H9 (cell line): Measurements from ENCODE around the gene FMNL3. TPM values are rescaled to one million over a fixed set of nuclear protein-coding genes. Genes with fewer than 3 reads are reported as not detected.
A peak's percentile ranks its signal among the peaks of the same experiment; 100 is the strongest.

ENCODE experiments used
- DNase-seq: peaks from one replicate; pipeline ENCODE4 v3.0.0-alpha.2; 2017
- H2AFZ ChIP-seq: one replicate; pipeline ENCODE4 v1.6.1; 2013; ENCODE audit warnings: mild to moderate bottlenecking, low read length, control low read depth, moderate library complexity
- H2AK5ac ChIP-seq: 2 replicates; pipeline ENCODE4 v1.6.1; 2013; ENCODE audit warnings: low read length, control low read depth, mixed read lengths; ENCODE audit not compliant: insufficient read length
- H2BK120ac ChIP-seq: one replicate; pipeline ENCODE4 v1.6.1; 2013; ENCODE audit warnings: low read depth, mild to moderate bottlenecking, low read length, control low read depth, inconsistent platforms; ENCODE audit not compliant: poor library complexity, severe bottlenecking
- H2BK12ac ChIP-seq: 2 replicates; pipeline ENCODE4 v1.6.1; 2013; ENCODE audit warnings: low read length, control low read depth, mixed read lengths, low read depth; ENCODE audit not compliant: insufficient read length
- H2BK15ac ChIP-seq: 2 replicates; pipeline ENCODE4 v1.6.1; 2013; ENCODE audit warnings: low read depth, low read length, control low read depth
- H2BK20ac ChIP-seq: one replicate; pipeline ENCODE4 v1.6.1; 2013; ENCODE audit warnings: low read depth, mild to moderate bottlenecking, low read length, control low read depth, inconsistent platforms; ENCODE audit not compliant: poor library complexity, severe bottlenecking
- H2BK5ac ChIP-seq: 2 replicates; pipeline ENCODE4 v1.6.1; 2013; ENCODE audit warnings: low read length, control low read depth, mixed read lengths; ENCODE audit not compliant: insufficient read length
- H3K14ac ChIP-seq: 2 replicates; pipeline ENCODE4 v1.6.1; 2013; ENCODE audit warnings: low read length, control low read depth; ENCODE audit not compliant: insufficient read depth
- H3K18ac ChIP-seq: 2 replicates; pipeline ENCODE4 v1.6.1; 2013; ENCODE audit warnings: low read depth, mild to moderate bottlenecking, mixed read lengths, low read length, control low read depth; ENCODE audit not compliant: insufficient read length
- H3K23ac ChIP-seq: 2 replicates; pipeline ENCODE4 v1.6.1; 2013; ENCODE audit warnings: low read length, control low read depth, mixed read lengths, low read depth; ENCODE audit not compliant: insufficient read length
- H3K23me2 ChIP-seq: 2 replicates; pipeline ENCODE4 v1.6.1; 2013; ENCODE audit warnings: low read depth, mild to moderate bottlenecking, mixed read lengths, low read length, control low read depth; ENCODE audit not compliant: insufficient read length, poor library complexity, severe bottlenecking
- H3K27ac ChIP-seq: 2 replicates; pipeline ENCODE4 v1.5.1; 2013; ENCODE audit warnings: low read length, control low read depth, mixed read lengths, low read depth; ENCODE audit not compliant: insufficient read length
- H3K27me3 ChIP-seq: 2 replicates; pipeline ENCODE4 v1.6.1; 2013; ENCODE audit warnings: low read length, control low read depth, inconsistent platforms; ENCODE audit not compliant: insufficient read depth
- H3K4ac ChIP-seq: 2 replicates; pipeline ENCODE4 v1.6.1; 2013; ENCODE audit warnings: low read depth, mild to moderate bottlenecking, control low read depth, inconsistent platforms, low read length, moderate library complexity
- H3K4me1 ChIP-seq: 2 replicates; pipeline ENCODE4 v1.6.1; 2013; ENCODE audit warnings: low read length, control low read depth, inconsistent platforms; ENCODE audit not compliant: insufficient read depth
- H3K4me2 ChIP-seq: 2 replicates; pipeline ENCODE4 v1.6.1; 2013; ENCODE audit warnings: low read length, control low read depth, mixed read lengths; ENCODE audit not compliant: insufficient read length, insufficient read depth
- H3K56ac ChIP-seq: 2 replicates; pipeline ENCODE4 v1.6.1; 2013; ENCODE audit warnings: low read depth, mild to moderate bottlenecking, mixed read lengths, low read length, control low read depth; ENCODE audit not compliant: insufficient read length
- H3K79me1 ChIP-seq: 2 replicates; pipeline ENCODE4 v1.6.1; 2013; ENCODE audit warnings: low read depth, mild to moderate bottlenecking, moderate library complexity, low read length, control low read depth, inconsistent platforms; ENCODE audit not compliant: insufficient read depth, poor library complexity, severe bottlenecking
- H3K79me2 ChIP-seq: 2 replicates; pipeline ENCODE4 v1.6.1; 2013; ENCODE audit warnings: low read length, control low read depth, inconsistent platforms; ENCODE audit not compliant: insufficient read depth
- H3K9ac ChIP-seq: 2 replicates; pipeline ENCODE4 v1.6.1; 2013; ENCODE audit warnings: low read length, control low read depth, mixed read lengths; ENCODE audit not compliant: insufficient read length; ENCODE audit errors: extremely low read depth
- H3K9me3 ChIP-seq: one replicate; pipeline ENCODE4 v1.6.1; 2013; ENCODE audit warnings: low read depth, low read length, inconsistent platforms; ENCODE audit not compliant: control insufficient read depth
- H3T11ph ChIP-seq: one replicate; pipeline ENCODE4 v1.6.1; 2013; ENCODE audit warnings: mild to moderate bottlenecking, low read length, control low read depth, inconsistent platforms
- H4K20me1 ChIP-seq: one replicate; pipeline ENCODE4 v1.6.1; 2013; ENCODE audit not compliant: control insufficient read depth, insufficient read length, insufficient read depth
- H4K5ac ChIP-seq: 2 replicates; pipeline ENCODE4 v1.6.1; 2013; ENCODE audit warnings: low read depth, mild to moderate bottlenecking, mixed read lengths, low read length, control low read depth; ENCODE audit not compliant: insufficient read length
- H4K8ac ChIP-seq: replicated peaks from 2 replicates; pipeline ENCODE4 v1.6.1; 2013; ENCODE audit warnings: low read length, control low read depth, mixed read lengths, low read depth; ENCODE audit not compliant: insufficient read length
- H4K91ac ChIP-seq: 2 replicates; pipeline ENCODE4 v1.6.1; 2013; ENCODE audit warnings: low read depth, mild to moderate bottlenecking, moderate library complexity, mixed read lengths, low read length, control low read depth; ENCODE audit not compliant: insufficient read length
- H3K27ac Mint-ChIP-seq, 3 experiments: 2 replicates in 2 of 3; 3 replicates in 1 of 3; pipeline ENCODE4 v1.8.0; 2020 to 2021; ENCODE audit warnings: mixed read lengths in 3 of 3, mild to moderate bottlenecking in 1 of 3, moderate library complexity in 1 of 3
- H3K27me3 Mint-ChIP-seq: 2 replicates; pipeline ENCODE4 v1.8.0; 2021; ENCODE audit warnings: low read depth, mild to moderate bottlenecking, moderate library complexity, mixed read lengths
- H3K36me3 Mint-ChIP-seq, 3 experiments: 2 replicates in 2 of 3; 3 replicates in 1 of 3; pipeline ENCODE4 v1.8.0; 2020 to 2021; ENCODE audit warnings: low read depth in 3 of 3, mixed read lengths in 3 of 3; ENCODE audit not compliant: insufficient read depth in 1 of 3
- H3K4me1 Mint-ChIP-seq, 2 experiments: 2 replicates each; pipeline ENCODE4 v1.8.0; 2020; ENCODE audit warnings: mixed read lengths in 2 of 2
- H3K4me3 Mint-ChIP-seq, 2 experiments: 2 replicates in 1 of 2; 3 replicates in 1 of 2; pipeline ENCODE4 v1.8.0; 2020 to 2021; ENCODE audit warnings: mild to moderate bottlenecking in 2 of 2, mixed read lengths in 2 of 2, moderate library complexity in 1 of 2
- H3K9me3 Mint-ChIP-seq, 2 experiments: 2 replicates in 1 of 2; 3 replicates in 1 of 2; pipeline ENCODE4 v1.8.0; 2020; ENCODE audit warnings: mild to moderate bottlenecking in 2 of 2, mixed read lengths in 2 of 2, moderate library complexity in 1 of 2
- WGBS: extraction: QIAGEN DNeasy Blood & Tissue Kit; methylation state at CpG from one replicate; pipeline ENCODE4 v1.1.7; 2013; ENCODE audit warnings: missing lambda C conversion rate, low lambda C conversion rate, mixed read lengths; ENCODE audit not compliant: insufficient read length; ENCODE audit errors: extremely low coverage; 5-methylcytosine and 5-hydroxymethylcytosine counted together
- total RNA-seq: library from RNA; stranded (reverse); gene quantifications from 2 replicates; pipeline ENCODE4 v1.2.1, GENCODE V29; 2021
- TF ChIP-seq, protein P1 (sequence below): fragments of 200-600 bp; sonication (generic); conservative IDR thresholded peaks from 3 replicates; pipeline ENCODE4 v1.8.0; 2021; ENCODE audit warnings: antibody characterized with exemption, mild to moderate bottlenecking

The FMNL3 gene
- total RNA-seq, 1 experiment from 2014 or later: 22.8 TPM

DNA sequence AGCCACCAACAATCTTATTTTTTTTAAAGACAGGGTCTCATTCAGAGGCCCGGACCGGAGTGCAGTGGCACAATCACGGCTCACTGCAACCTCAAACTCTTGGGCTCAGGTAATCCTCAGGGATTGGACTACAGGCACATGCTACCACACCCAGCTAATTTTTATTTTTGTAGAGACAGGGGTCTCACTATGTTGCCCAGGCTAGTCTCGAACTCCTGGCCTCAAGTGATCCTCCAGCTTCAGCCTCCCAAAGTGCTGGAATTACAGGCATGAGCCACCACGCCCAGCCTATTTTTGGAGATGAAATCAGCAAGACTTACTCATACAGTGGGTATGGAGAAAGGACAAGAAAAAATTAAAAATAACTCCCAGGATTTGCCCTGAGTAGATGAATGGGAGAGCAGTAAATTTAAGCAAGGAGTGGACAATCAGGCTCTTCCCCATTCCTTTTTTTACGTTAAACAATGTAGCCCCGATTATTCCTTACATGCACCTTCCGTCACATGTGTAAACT is 13.2 kb downstream of the FMNL3 start:
- H3K23me2 ChIP-seq: peaks cover 2% of the 10 kb centered on the region
- no peak overlapping the region for H3K9ac ChIP-seq
- no peaks in the 10 kb centered on the region for H4K20me1 ChIP-seq
- no peak overlapping the region for H2AK5ac ChIP-seq
- no CpG with 5 or more reads among the region's 8 CpGs for WGBS
- no peak overlapping the region for H3K14ac ChIP-seq
- Mint-ChIP-seq H3K9me3 (peaks cover 2 to 3% of the 10 kb centered on the region in 2 experiments; a peak in 4 of 5 replicates), H3K4me1 (peaks cover 50 to 55% of the 10 kb centered on the region in 2 experiments), H3K27me3 (no peaks in the 10 kb centered on the region), H3K4me3 (no peak overlapping the region), H3K36me3 (peaks cover 0 to 8% (median 3%) of the 10 kb centered on the region in 3 experiments; a peak in 5 of 7 replicates), H3K27ac (peak overlapping the region in 1 of 3 experiments; percentile 47; a peak in 3 of 7 replicates)
- no peak overlapping the region for H3K23ac ChIP-seq
- no peak overlapping the region for H4K8ac ChIP-seq
- H2BK12ac ChIP-seq: no peak overlapping the region
- no peak overlapping the region for H3K27ac ChIP-seq
- no peak overlapping the region for H3K56ac ChIP-seq
- H3K79me2 ChIP-seq: peaks cover 7% of the 10 kb centered on the region; the same call in 1 of the 2 replicates
- no peak overlapping the region for H3T11ph ChIP-seq
- no peak overlapping the region for H4K91ac ChIP-seq
- no peak overlapping the region for H4K5ac ChIP-seq
- DNase-seq: no peak
- H2BK5ac ChIP-seq: no peak overlapping the region
- H2AFZ ChIP-seq: no peak overlapping the region
- no peak overlapping the region for H3K4me2 ChIP-seq
- H3K27me3 ChIP-seq: no peaks in the 10 kb centered on the region
- TF ChIP-seq, protein P1, sequence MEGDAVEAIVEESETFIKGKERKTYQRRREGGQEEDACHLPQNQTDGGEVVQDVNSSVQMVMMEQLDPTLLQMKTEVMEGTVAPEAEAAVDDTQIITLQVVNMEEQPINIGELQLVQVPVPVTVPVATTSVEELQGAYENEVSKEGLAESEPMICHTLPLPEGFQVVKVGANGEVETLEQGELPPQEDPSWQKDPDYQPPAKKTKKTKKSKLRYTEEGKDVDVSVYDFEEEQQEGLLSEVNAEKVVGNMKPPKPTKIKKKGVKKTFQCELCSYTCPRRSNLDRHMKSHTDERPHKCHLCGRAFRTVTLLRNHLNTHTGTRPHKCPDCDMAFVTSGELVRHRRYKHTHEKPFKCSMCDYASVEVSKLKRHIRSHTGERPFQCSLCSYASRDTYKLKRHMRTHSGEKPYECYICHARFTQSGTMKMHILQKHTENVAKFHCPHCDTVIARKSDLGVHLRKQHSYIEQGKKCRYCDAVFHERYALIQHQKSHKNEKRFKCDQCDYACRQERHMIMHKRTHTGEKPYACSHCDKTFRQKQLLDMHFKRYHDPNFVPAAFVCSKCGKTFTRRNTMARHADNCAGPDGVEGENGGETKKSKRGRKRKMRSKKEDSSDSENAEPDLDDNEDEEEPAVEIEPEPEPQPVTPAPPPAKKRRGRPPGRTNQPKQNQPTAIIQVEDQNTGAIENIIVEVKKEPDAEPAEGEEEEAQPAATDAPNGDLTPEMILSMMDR: no peak
- no peaks in the 10 kb centered on the region for H3K9me3 ChIP-seq
- no peaks in the 10 kb centered on the region for H3K79me1 ChIP-seq
- peaks cover 12% of the 10 kb centered on the region for H3K4me1 ChIP-seq
- no peak overlapping the region for H3K18ac ChIP-seq
- no peak overlapping the region for H3K4ac ChIP-seq
- H2BK15ac ChIP-seq: no peak overlapping the region
- no peak overlapping the region for H2BK120ac ChIP-seq
- no peak overlapping the region for H2BK20ac ChIP-seq
